Left kidney (tissue), 8 donors: ENCODE data around the gene ZNF169. TPM values are rescaled to one million over a fixed set of nuclear protein-coding genes. Genes with fewer than 3 reads are reported as not detected.
"Not testable (repeated sequence)": the region's sequence is repeated elsewhere in the genome, so short reads cannot be mapped to it uniquely, and the experiment has no call there.

Experiments
- DNase-seq: peaks from one replicate; pipeline ENCODE4 v3.0.0-alpha.2; 2013
- long read RNA-seq, 8 donors: transcript quantifications; one replicate each; lab custom pipeline, GENCODE V29; 2026
- polyA plus RNA-seq: library from polyadenylated mRNA; unstranded; fragments of 120-200 nt; gene quantifications from one replicate; pipeline ENCODE4 v1.2.1, GENCODE V29; 2013; ENCODE audit not compliant: insufficient read length

Gene ZNF169
- polyA plus RNA-seq = 11.9 TPM
- long read RNA-seq, donor 1, partial matches to known transcripts = 0 of 1 reads
- long read RNA-seq, donor 1, other reads (novel, unspliced or antisense) = 0 of 1 reads
- long read RNA-seq, donor 2, partial matches to known transcripts = 0 of 2 reads
- long read RNA-seq, donor 2, other reads (novel, unspliced or antisense) = 0 of 2 reads
- long read RNA-seq, donor 3, partial matches to known transcripts = 0 of 1 reads
- long read RNA-seq, donor 3, other reads (novel, unspliced or antisense) = 0 of 1 reads
- long read RNA-seq, donor 4 = 0 reads
- long read RNA-seq, donor 5, partial matches to known transcripts = 0 of 1 reads
- long read RNA-seq, donor 5, other reads (novel, unspliced or antisense) = 0 of 1 reads
- long read RNA-seq, donor 6, partial matches to known transcripts = 0 of 1 reads
- long read RNA-seq, donor 6, other reads (novel, unspliced or antisense) = 0 of 1 reads
- long read RNA-seq, donor 7, partial matches to known transcripts = 0 of 1 reads
- long read RNA-seq, donor 7, other reads (novel, unspliced or antisense) = 0 of 1 reads
- long read RNA-seq, donor 8, partial matches to known transcripts = 0 of 1 reads
- long read RNA-seq, donor 8, other reads (novel, unspliced or antisense) = 0 of 1 reads

- peak; percentile 73 for DNase-seq
These were observed at the start of gene ZNF169 for GRCh38 chr9:94259077-94259862. TSS of gene ZNF169 (plus strand) at chr9:94259298. CDS start at chr9:94278813, 19,515 bp downstream.

GRCh38 chr9:94210616-94211603 is 48.2 kb upstream of the ZNF169 start:
- DNase-seq = no peak

- no peak for DNase-seq
These were observed 47.0 kb upstream of the ZNF169 start for GRCh38 chr9:94212091-94212490.

- DNase-seq = no peak
These were observed 46.6 kb upstream of the ZNF169 start for GRCh38 chr9:94212531-94212930.

- DNase-seq = peak; percentile 78
These were observed 45.5 kb upstream of the ZNF169 start for GRCh38 chr9:94213511-94214124.

GRCh38 chr9:94222870-94223269 is 36.2 kb upstream of the ZNF169 start:
- no peak for DNase-seq

GRCh38 chr9:94225413-94225812 is 33.7 kb upstream of the ZNF169 start:
- DNase-seq = not testable (repeated sequence)

GRCh38 chr9:94228616-94229015 is 30.5 kb upstream of the ZNF169 start:
- no peak for DNase-seq

- DNase-seq = no peak
These were observed 26.7 kb upstream of the ZNF169 start for GRCh38 chr9:94232428-94232827.

GRCh38 chr9:94241098-94241497 is 18.0 kb upstream of the ZNF169 start:
- not testable (repeated sequence) for DNase-seq

GRCh38 chr9:94245651-94246050 is 13.4 kb upstream of the ZNF169 start:
- no peak for DNase-seq

GRCh38 chr9:94250456-94250855 is 8.6 kb upstream of the ZNF169 start:
- no peak for DNase-seq

- no peak for DNase-seq
These were observed 3.1 kb upstream of the ZNF169 start for GRCh38 chr9:94256007-94256406.

GRCh38 chr9:94265626-94266402 is 6.7 kb downstream of the ZNF169 start:
- DNase-seq = not testable (repeated sequence)

- no peak for DNase-seq
These were observed 10.2 kb downstream of the ZNF169 start for GRCh38 chr9:94269264-94269663.

GRCh38 chr9:94270009-94270408 is 10.9 kb downstream of the ZNF169 start:
- no peak for DNase-seq

GRCh38 chr9:94277029-94277428 is 17.9 kb downstream of the ZNF169 start:
- not testable (repeated sequence) for DNase-seq

GRCh38 chr9:94277885-94278536 is 18.9 kb downstream of the ZNF169 start:
- DNase-seq = no peak

- DNase-seq = no peak
These were observed 21.4 kb downstream of the ZNF169 start for GRCh38 chr9:94280409-94280989.
